ENCODE data around the gene DTNB.

DNA sequence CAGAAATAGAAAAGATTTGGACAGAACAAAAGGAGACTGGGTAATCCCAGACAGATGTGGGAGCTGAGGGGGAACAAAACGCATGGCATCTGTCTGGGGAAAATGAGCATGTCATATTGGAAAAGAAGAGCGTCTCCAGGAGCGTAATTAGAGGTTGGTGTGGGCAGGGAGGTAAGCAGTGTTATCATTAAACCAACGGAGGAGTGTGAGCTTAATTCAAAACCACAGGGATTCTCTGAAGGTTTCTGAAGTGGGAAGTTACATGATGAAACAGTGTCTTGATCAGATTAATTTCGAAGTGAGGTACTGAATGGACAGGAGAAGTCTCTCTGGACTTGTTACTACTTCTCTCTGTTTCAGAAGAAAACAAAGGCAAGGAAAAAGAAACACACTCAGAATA is 53.3 kb downstream of the DTNB start:
- TF ChIP-seq CTCF (IDR thresholded peaks at IDR 0.05) (no peak), EZH2 (IDR thresholded peaks at IDR 0.05; ENCODE audit: borderline replicate concordance, insufficient read depth, low read depth, low read length, poor library complexity, severe bottlenecking) (no peak)

Measured in B cell (primary cell).